SKM-1 treated with dmso at 0.1 percent for 144 hours (cell line): Measurements from ENCODE around the gene TATDN2.
"Not testable (repeated sequence)": the region's sequence is repeated elsewhere in the genome, so short reads cannot be mapped to it uniquely, and the experiment has no call there.

ENCODE experiments used
- DNase-seq: peaks from one replicate; lab custom pipeline; 2025; ENCODE audit not compliant: unreplicated experiment; lab: John Stamatoyannopoulos, UW

Gene TATDN2

GRCh38 chr3:10268930-10269329 is 20.7 kb downstream of the TATDN2 start:
- no peak for DNase-seq

DNA sequence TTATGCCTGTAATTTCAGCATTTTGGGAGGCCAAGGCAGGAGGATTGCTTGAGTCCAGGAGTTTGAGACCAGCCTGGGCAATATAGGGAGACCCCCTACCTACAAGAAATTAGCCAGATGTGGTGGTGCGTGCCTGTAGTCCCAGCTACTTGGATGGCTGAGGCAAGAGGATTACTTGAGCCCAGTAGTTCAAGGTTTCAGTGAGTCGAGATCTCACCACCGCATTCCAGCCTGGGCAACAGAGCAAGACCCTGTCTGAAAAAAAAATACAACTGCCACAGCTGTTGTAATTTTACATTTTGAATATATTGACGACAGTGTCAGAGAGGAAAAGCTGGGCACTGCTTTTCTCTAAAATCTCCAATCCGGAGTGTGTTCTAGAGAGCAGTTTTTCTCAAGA is 21.2 kb downstream of the TATDN2 start:
- DNase-seq, result no peak

GRCh38 chr3:10272476-10272875 is 24.2 kb downstream of the TATDN2 start:
- DNase-seq, result not testable (repeated sequence)

DNA sequence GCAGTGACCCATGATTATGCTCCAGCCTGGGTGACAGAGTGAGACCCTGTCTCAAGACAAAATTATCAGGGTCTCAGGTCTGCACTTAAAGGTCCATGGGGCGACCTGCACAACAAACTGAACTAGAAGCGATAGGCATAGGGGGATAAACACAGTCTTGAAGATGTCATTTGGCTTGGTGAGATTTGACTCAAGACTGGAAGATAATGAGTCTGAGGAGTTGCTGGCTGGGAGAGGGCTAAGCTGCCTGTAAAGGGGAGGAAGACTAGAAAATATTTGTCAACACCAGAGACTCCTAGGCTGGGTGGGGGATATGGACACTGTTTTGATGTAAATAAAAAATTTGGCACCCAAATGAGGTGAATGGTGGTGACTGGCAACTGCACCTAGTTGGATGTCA is 24.7 kb downstream of the TATDN2 start:
- DNase-seq, result no peak

DNA sequence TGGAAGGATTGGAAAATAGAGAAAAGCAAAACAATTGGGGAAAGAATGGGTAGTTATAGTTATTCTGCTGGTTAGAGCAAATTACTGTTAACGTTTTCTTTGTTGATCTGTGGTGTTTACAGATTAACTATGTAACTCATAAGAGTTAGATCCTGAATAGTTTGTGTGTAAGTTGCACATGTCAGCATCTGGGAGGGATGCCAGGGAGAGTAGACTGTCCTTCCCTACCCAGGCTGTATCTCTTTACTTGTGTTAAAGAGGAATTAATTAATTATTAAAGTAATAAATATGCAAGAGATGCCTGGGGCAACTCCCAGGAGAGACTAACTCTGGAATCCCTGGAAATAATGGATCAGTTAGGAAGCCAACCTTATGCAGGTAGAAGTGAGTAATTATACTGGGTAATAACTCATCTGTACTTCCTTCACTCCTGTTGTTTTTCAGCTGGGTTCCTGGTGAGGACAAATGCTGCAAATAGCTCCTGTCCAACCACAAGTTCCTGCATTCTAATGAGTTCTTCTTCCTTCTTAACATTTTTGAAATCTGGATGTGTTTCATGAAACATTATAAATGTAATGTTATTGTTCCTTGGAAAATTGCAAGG is 25.5 kb downstream of the TATDN2 start:
- DNase-seq, result peak; percentile 42

GRCh38 chr3:10274601-10275000 is 26.3 kb downstream of the TATDN2 start:
- no peak for DNase-seq

GRCh38 chr3:10277115-10277625 is 28.9 kb downstream of the TATDN2 start:
- DNase-seq, result no peak

DNA sequence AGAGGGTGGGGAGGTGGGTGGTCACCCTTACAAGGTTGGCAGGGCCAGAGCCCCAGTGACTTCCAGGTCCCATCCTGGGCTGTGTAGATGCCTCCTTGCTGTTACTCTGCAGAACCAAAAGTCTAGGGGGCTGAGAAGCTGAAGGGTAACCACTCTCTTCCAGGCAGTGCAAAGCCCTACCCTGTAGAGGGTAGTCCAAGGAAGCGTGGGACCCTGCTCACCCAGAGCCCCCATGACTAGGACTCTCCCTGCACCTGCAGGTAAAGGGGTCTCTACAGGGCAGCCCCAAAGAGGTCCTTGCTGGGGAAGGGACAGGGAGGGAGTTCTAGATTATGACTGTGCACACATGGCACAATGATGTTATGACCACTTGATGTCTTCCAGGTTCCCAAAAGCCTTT is 30.2 kb downstream of the TATDN2 start:
- DNase-seq, result no peak

DNA sequence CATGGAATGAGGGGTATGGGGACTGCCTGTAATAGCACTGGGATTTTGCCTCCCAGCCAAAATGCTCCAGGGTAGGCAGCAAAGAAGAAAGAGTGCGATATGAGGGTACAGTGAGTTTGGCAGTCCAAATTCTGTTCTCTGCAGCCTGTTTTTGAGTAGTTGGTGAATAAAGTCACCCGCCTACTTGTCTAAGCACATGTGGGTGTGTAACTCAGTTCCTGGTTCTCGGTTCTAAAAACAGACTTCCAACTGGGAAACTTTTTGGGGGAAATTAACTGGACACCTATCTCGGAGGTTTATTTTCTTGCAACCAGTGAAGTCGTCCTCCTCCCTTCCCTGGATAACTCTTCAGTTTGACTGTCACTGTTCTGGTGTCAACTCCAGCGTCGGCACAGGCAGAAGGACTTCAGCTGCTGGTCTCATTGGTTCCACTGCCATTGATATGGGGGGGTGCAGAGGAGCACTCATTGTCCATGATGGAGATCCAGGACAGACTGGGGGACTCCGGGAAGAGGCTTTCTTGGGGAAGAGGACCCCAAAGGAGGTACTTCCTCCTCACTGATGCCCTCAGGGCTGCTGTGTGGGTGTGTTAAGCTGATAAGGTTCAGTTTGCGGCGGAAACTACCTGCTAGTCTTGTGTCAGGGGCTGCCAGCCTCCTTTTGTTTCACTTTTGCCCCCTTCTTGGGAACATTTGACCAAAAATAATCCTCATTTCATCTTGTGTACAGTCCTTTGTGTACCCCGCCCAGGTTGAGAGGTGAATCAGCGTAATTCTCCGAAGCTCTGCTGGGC is 31.3 kb downstream of the TATDN2 start:
- no peak for DNase-seq

GRCh38 chr3:10280177-10280529 is 31.9 kb downstream of the TATDN2 start:
- DNase-seq, result no peak

GRCh38 chr3:10280571-10280970 is 32.3 kb downstream of the TATDN2 start:
- no peak for DNase-seq

- DNase-seq, result no peak
These were observed 33.7 kb downstream of the TATDN2 start for GRCh38 chr3:10281951-10282350.

GRCh38 chr3:10283638-10284037 is 35.4 kb downstream of the TATDN2 start:
- DNase-seq, result no peak

DNA sequence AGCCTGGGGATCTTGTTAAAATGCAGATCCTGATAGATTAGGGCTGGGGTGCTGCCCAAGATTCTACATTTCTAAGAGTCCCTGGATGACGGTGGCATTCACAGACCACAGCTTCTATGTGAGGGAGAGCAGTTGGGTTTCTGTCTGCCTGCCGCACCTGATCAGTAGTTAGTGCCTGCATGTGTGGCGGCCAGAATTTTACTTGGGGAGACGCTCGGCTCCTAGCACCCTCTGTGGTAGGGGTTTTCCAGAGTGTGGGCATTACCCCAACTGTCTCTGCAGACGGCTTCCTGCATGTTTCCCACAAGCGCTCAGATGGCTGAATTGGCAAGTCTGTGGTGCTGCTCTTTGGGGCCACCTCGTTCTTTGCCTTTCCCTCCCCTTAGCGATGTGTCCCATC is 36.2 kb downstream of the TATDN2 start:
- no peak for DNase-seq

DNA sequence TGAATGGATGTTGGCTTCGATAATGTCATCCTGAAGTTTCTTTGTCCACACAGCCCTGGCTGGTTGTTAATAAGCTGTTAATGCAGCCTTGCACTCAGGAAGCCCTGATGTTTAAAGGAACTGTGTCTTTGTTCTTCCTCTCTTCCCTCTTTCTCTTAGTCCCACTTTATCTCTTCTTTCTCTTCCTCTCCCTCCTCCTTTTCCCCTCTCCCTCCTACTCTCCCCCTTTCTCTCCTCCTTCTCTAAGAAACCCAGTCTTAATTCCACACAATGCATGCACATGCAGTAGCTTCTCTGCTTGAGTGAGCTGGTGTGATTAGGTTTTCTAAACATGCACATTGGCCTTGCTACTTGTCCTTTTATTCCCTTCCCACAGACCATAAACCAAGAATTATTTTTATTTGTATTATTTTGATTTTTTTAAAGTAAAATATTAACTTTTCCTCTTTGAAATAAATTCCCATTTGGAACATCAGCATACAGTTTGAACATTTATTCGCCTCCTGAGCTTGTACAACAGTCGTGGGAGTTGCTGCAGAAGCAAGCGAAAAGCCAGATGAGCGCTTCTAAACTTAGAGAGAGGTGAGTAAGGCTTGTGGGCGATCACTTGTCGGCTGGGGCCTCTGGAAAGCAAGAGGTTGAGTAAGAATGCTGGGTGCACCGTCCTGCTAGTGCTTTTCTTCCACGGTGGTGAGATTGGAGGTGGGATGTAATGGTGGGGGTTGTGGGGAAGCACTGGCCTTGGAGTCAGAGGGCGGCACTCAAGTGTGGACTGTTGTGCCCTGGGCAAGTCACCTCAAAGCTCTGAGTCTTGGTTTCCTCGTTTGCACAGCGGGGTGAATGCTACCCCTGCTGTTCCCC is 37.2 kb downstream of the TATDN2 start:
- DNase-seq, result no peak

- no peak for DNase-seq
These were observed 37.9 kb downstream of the TATDN2 start for GRCh38 chr3:10286133-10286524.

- no peak for DNase-seq
These were observed 38.5 kb downstream of the TATDN2 start for GRCh38 chr3:10286596-10287295.

GRCh38 chr3:10287936-10288574 is 39.8 kb downstream of the TATDN2 start:
- DNase-seq, result no peak

GRCh38 chr3:10288575-10288960 is 40.3 kb downstream of the TATDN2 start:
- no peak for DNase-seq

GRCh38 chr3:10289077-10289476 is 40.8 kb downstream of the TATDN2 start:
- DNase-seq, result no peak
